AG10803 (cell line): ENCODE measurements around the gene STAG2.

Experiments used
- DNase-seq: peaks from one replicate; pipeline ENCODE4 v3.0.0; 2010; ENCODE audit warnings: low read depth
- H3K4me3 ChIP-seq: 2 replicates; pipeline ENCODE4 v1.5.1; 2011; ENCODE audit warnings: mild to moderate bottlenecking, low read length, control low read depth
- TF ChIP-seq, protein P1 (sequence below): conservative IDR thresholded peaks from 2 replicates; pipeline ENCODE4 v1.5.1; 2011; ENCODE audit warnings: mild to moderate bottlenecking, low read length, control low read depth, inconsistent platforms

STAG2 gene

DNA sequence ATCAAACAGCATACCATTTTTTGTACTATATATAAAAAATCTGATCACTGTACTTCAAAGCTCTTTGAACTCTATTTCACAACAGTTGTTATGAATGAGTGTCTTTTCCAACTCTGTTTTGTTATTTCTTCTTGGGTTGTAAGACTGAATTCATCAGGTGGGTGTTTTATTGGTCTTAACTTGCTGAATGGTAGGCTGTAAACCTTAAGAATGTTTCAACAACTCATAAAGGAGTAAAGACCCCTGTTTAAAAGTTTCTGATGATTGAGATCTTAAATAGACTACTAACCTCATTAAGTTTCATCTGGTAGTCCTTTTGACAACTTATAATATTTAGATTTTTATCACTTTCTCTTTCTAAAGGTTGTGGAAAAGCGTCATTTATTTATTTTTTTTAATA is 18.4 kb upstream of the STAG2 start:
- H3K4me3 ChIP-seq = no peak overlapping the region
- TF ChIP-seq, protein P1, sequence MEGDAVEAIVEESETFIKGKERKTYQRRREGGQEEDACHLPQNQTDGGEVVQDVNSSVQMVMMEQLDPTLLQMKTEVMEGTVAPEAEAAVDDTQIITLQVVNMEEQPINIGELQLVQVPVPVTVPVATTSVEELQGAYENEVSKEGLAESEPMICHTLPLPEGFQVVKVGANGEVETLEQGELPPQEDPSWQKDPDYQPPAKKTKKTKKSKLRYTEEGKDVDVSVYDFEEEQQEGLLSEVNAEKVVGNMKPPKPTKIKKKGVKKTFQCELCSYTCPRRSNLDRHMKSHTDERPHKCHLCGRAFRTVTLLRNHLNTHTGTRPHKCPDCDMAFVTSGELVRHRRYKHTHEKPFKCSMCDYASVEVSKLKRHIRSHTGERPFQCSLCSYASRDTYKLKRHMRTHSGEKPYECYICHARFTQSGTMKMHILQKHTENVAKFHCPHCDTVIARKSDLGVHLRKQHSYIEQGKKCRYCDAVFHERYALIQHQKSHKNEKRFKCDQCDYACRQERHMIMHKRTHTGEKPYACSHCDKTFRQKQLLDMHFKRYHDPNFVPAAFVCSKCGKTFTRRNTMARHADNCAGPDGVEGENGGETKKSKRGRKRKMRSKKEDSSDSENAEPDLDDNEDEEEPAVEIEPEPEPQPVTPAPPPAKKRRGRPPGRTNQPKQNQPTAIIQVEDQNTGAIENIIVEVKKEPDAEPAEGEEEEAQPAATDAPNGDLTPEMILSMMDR = no peak
- no peak for DNase-seq

DNA sequence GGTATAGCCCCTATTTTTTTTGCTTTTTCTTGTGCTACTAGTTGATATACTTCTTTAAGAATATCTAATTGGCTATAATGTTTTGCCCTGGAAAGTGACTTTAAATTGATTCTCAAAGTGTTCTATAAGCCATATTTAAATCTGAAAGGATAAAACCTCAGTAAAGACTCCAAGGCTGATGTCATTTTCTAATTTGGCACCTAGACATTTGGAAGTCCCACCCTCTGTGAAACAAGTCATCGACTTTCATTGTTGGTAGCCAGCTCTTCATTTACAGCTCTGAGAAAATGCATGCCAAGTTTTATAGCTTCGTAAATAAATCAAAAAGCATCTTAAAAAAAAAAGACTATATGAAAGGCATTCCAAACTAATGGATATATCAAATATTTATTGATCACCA is 18.0 kb upstream of the STAG2 start:
- DNase-seq = no peak
- H3K4me3 ChIP-seq = no peak overlapping the region
- TF ChIP-seq, protein P1 = no peak

- DNase-seq = no peak
- TF ChIP-seq, protein P1 = no peak
- H3K4me3 ChIP-seq = no peak overlapping the region
Observed at GRCh38 chrX:123949846-123950245, 11.7 kb upstream of the STAG2 start.

DNA sequence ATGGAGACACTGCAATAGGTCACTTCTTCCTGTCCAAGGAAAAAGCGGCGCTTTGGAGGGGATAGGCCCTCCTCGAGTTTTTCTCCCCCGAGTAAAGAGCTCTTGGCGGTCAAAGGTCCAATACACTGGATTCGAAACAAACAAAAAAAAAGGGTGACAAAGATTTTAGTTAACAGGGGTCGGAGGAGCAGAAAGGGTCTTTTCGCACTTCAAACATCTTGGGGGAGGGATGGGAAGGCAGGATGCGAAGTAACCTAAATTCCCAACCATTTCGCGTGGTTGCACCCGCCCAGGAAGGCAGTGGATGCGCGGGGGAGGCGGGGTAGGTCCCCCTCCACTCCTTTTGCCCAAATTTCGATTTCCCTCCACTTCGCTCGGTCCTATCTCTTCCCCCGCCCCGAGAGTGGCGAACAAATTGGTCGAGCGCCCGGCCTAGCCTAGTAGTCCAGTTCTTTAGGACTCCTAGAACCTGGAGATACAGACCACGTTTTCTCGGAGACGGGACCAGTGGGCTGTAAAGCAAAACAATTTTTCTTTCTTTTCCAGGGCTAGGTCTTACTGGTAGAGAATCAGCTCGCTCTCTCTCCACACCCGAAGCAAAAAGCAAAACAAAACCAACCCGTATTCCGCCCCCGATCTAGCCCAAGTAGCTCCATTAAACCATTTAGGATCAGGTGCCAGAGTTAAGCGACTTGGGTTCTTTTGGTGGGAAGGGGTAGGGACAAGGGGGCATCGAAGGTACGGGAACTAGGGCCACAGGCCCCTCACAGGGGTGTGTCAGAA is 2.0 kb upstream of the STAG2 start:
- peak overlapping the region; percentile 68 for H3K4me3 ChIP-seq
- TF ChIP-seq, protein P1 = no peak
- peak; percentile 33 for DNase-seq

- peak overlapping the region; percentile 80 for H3K4me3 ChIP-seq
- TF ChIP-seq, protein P1 = no peak
- no peak for DNase-seq
Observed at GRCh38 chrX:123960956-123961267, 594 bp upstream of the STAG2 start.

DNA sequence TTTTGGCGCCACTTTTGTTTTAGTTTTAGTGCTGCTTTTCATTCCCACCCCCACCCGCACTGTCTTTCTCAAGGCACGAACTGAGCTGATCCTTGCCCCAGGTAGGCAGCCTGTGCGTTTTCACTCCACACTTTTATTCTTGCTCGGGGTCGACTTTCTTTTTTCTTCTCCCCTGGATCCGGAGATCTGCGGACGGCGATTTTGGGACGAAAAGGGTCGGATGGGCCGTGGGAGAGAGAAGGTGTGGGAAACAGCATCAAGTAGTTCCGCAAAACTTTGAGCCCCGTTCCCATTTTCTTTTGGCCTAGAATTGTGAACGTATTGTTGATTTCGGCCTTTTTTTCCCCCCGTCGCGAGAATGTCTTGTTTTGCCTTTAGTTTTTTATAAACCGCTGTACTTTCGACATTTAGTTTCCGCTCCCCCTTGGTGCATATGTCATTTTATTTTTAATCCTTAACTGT is 531 bp downstream of the STAG2 start:
- DNase-seq = no peak
- peak overlapping the region; percentile 80 for H3K4me3 ChIP-seq
- TF ChIP-seq, protein P1 = no peak

DNA sequence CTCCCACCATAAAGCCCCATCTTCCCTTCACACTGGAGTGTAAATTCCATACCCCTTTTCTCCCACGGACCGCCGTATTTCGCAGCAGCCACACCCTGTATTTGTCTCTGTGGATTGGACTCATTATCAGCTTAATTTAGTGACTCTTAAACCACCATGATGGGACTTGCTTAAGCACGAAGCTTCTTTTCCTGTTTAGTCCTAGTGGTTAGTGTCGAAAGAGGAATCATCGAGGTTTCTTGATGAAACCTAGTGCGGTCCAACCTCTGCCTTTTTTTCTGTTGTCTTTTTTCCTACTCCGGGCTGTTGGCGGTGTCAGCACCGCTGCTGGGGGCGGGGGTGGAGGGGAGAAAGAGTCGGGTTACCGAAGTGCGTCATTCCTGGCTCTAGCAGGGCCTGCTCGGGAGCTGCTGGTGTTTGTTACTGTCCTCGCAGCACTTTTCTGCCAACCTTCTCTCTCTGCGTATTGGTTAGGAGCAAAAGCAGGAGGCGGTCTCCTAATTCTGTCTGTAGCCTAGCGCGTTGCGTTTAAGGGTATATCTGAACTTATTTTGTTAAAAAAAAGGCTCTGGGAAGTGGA is 1.4 kb downstream of the STAG2 start:
- TF ChIP-seq, protein P1 = no peak
- peak; percentile 95 for DNase-seq
- peak overlapping the region; percentile 80 for H3K4me3 ChIP-seq
